NCI-H2196 (cell line): ENCODE results near the gene C2orf78.
"Not testable (repeated sequence)": the region's sequence is repeated elsewhere in the genome, so short reads cannot be mapped to it uniquely, and the experiment has no call there.

Experiments
- DNase-seq: peaks from one replicate; lab custom pipeline; 2025; ENCODE audit not compliant: unreplicated experiment; lab: John Stamatoyannopoulos, UW

C2orf78 gene

GRCh38 chr2:73778867-73779466 lies 5.0 kb upstream of the C2orf78 start:
- not testable (repeated sequence) for DNase-seq

GRCh38 chr2:73779467-73780236 lies 4.3 kb upstream of the C2orf78 start, which contains the start of gene DUSP11:
TSS of gene DUSP11 (minus strand) at chr2:73780103. CDS start at chr2:73779974, 129 bp downstream.
- peak; percentile 85 for DNase-seq

- DNase-seq, result no peak
These were observed 3.8 kb upstream of the C2orf78 start for GRCh38 chr2:73780237-73780582.

GRCh38 chr2:73783402-73783801 lies 581 bp upstream of the C2orf78 start:
- DNase-seq, result not testable (repeated sequence)

- no peak for DNase-seq
These were observed 27.9 kb downstream of the C2orf78 start for GRCh38 chr2:73811878-73812277.

GRCh38 chr2:73812635-73813034 lies 28.7 kb downstream of the C2orf78 start:
- DNase-seq, result no peak

GRCh38 chr2:73818296-73818695 lies 34.3 kb downstream of the C2orf78 start:
- DNase-seq, result no peak

- DNase-seq, result no peak
These were observed 37.2 kb downstream of the C2orf78 start for GRCh38 chr2:73821227-73821626.

GRCh38 chr2:73821669-73822068 lies 37.7 kb downstream of the C2orf78 start:
- DNase-seq, result no peak

GRCh38 chr2:73822276-73822675 lies 38.3 kb downstream of the C2orf78 start:
- no peak for DNase-seq

GRCh38 chr2:73822991-73823390 lies 39.0 kb downstream of the C2orf78 start:
- DNase-seq, result no peak

GRCh38 chr2:73823416-73823815 lies 39.4 kb downstream of the C2orf78 start:
- no peak for DNase-seq

- DNase-seq, result peak; percentile 35
These were observed 40.0 kb downstream of the C2orf78 start for GRCh38 chr2:73823916-73824523.

GRCh38 chr2:73825408-73825807 lies 41.4 kb downstream of the C2orf78 start:
- no peak for DNase-seq

- DNase-seq, result peak; percentile 11
These were observed 43.0 kb downstream of the C2orf78 start for GRCh38 chr2:73827018-73827417.

- no peak for DNase-seq
These were observed 43.8 kb downstream of the C2orf78 start for GRCh38 chr2:73827660-73828388.

GRCh38 chr2:73828389-73828817 lies 44.4 kb downstream of the C2orf78 start:
- no peak for DNase-seq

- peak; percentile 89 for DNase-seq
These were observed 45.0 kb downstream of the C2orf78 start, which contains the start of gene STAMBP for GRCh38 chr2:73828818-73829570. TSS of gene STAMBP (plus strand) at chr2:73828961. CDS start at chr2:73830857, 1,896 bp downstream.

GRCh38 chr2:73830871-73831401 lies 47.0 kb downstream of the C2orf78 start:
- DNase-seq, result no peak

GRCh38 chr2:73832930-73833329 lies 48.9 kb downstream of the C2orf78 start:
- peak; percentile 3 for DNase-seq
